Measurements from ENCODE around the gene GSTM4.
A peak's percentile ranks its signal among the peaks of the same experiment; 100 is the strongest.

Gene GSTM4

DNA sequence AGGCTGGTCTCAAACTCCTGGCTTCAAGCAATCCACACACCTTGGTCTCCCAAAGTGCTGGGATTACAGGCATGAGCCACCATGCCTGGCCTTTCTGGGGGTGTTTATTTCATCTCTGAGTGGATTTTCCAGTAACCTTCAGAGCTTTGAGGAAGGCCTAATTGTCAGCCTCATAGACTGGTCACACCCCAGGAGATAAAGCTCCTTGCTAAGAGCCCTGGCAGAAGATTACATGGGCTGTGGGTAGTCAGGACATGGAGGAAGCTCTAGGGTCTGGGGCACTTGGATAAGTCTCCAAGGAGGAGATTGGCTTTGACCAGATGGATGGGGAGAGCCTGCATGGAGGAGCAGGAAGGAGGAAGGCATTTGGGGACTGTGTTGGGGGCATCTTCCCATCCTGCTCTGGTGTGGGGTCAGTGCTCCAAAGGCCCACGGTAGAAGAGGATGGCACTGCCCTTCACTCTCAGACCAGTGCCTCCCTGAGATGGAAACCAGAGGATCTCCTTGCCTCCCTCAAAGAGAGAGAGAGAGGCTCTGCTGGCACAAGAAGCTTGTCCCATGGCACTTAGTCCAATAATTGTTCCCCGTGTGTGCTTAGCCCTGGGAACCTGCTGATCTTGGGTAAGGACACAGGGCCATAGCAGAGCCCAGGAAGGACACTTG, 14.7 kb upstream of the GSTM4 start:
- H3K4me3 ChIP-seq (IDR thresholded peaks at IDR 0.05; ENCODE audit: insufficient read depth, low read depth, low read length), result no peak overlapping the region
- no peaks in the 10 kb centered on the region for H3K79me2 ChIP-seq (ENCODE audit: insufficient read depth, low read depth)
- H2AFZ ChIP-seq (ENCODE audit: low read depth), result no peak overlapping the region
- H3K36me3 ChIP-seq (ENCODE audit: insufficient read depth), result no peaks in the 10 kb centered on the region
- H3K4me2 ChIP-seq, result no peak overlapping the region
- TF ChIP-seq, protein P1, sequence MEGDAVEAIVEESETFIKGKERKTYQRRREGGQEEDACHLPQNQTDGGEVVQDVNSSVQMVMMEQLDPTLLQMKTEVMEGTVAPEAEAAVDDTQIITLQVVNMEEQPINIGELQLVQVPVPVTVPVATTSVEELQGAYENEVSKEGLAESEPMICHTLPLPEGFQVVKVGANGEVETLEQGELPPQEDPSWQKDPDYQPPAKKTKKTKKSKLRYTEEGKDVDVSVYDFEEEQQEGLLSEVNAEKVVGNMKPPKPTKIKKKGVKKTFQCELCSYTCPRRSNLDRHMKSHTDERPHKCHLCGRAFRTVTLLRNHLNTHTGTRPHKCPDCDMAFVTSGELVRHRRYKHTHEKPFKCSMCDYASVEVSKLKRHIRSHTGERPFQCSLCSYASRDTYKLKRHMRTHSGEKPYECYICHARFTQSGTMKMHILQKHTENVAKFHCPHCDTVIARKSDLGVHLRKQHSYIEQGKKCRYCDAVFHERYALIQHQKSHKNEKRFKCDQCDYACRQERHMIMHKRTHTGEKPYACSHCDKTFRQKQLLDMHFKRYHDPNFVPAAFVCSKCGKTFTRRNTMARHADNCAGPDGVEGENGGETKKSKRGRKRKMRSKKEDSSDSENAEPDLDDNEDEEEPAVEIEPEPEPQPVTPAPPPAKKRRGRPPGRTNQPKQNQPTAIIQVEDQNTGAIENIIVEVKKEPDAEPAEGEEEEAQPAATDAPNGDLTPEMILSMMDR (conservative IDR thresholded peaks at IDR 0.05; ENCODE audit: low read depth, low read length), result no peak
- H3K4me1 ChIP-seq (ENCODE audit: low read depth, poor library complexity, severe bottlenecking), result peaks cover 19% of the 10 kb centered on the region
- no peaks in the 10 kb centered on the region for H3K27me3 ChIP-seq (ENCODE audit: insufficient read depth, low read depth)
- H3K9ac ChIP-seq, result no peak overlapping the region
- H4K20me1 ChIP-seq (ENCODE audit: insufficient read depth), result no peaks in the 10 kb centered on the region
- H3K27ac ChIP-seq, result no peak overlapping the region

DNA sequence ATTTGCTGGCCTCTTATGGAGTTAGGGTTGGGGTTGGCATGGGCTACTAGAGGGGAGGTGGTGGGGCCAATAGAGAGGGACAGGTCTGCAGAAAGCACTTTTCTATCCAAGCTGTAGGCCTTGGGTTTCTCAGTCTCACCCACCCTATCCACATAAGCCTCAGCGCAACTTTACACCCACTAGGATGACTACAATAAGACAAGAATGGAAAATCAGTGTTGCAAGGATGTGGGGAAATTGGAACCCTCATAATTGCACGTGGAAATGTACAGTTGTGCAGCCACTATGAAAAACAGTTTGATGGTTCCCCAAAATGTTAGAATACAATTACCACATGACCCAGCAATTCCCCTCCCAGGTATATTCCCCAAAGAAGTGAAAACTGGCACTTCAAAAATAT, 14.0 kb upstream of the GSTM4 start:
- TF ChIP-seq, protein P1 (conservative IDR thresholded peaks at IDR 0.05; ENCODE audit: low read depth, low read length), result no peak

DNA sequence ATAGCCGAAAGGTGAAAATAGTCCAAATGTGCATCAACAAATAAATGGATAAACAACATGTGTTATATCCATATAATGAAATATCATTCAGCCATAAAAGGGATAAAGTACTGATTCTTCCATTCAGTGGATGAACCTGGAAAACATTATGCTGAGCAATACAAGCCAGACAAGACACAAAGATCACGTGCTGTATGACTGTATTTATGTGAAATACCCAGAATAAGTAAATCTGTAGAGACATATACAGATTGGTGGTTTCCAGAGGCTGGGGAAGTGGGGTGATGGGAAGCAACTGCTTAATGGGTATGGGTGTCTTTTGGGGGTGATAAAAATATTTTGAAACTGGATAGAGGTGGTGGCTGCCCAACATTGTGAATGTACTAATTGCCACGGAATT, 13.3 kb upstream of the GSTM4 start:
- H3K4me2 ChIP-seq, result no peak overlapping the region
- H3K4me1 ChIP-seq (ENCODE audit: low read depth, poor library complexity, severe bottlenecking), result peaks cover 17% of the 10 kb centered on the region
- no peaks in the 10 kb centered on the region for H3K36me3 ChIP-seq (ENCODE audit: insufficient read depth)
- H3K79me2 ChIP-seq (ENCODE audit: insufficient read depth, low read depth), result no peaks in the 10 kb centered on the region
- H3K27me3 ChIP-seq (ENCODE audit: insufficient read depth, low read depth), result no peaks in the 10 kb centered on the region
- H2AFZ ChIP-seq (ENCODE audit: low read depth), result no peak overlapping the region
- no peak overlapping the region for H3K4me3 ChIP-seq (IDR thresholded peaks at IDR 0.05; ENCODE audit: insufficient read depth, low read depth, low read length)
- TF ChIP-seq, protein P1 (conservative IDR thresholded peaks at IDR 0.05; ENCODE audit: low read depth, low read length), result no peak
- H3K27ac ChIP-seq, result no peak overlapping the region
- H4K20me1 ChIP-seq (ENCODE audit: insufficient read depth), result no peaks in the 10 kb centered on the region
- H3K9ac ChIP-seq, result no peak overlapping the region

More for the DNA sequence above, 14.0 kb upstream of the GSTM4 start:
- Histone ChIP-seq H3K36me3 (ENCODE audit: insufficient read depth) (no peaks in the 10 kb centered on the region), H2AFZ (ENCODE audit: low read depth) (no peak overlapping the region), H3K27ac (no peak overlapping the region), H3K4me1 (ENCODE audit: low read depth, poor library complexity, severe bottlenecking) (peaks cover 17% of the 10 kb centered on the region), H3K27me3 (ENCODE audit: insufficient read depth, low read depth) (no peaks in the 10 kb centered on the region), H4K20me1 (ENCODE audit: insufficient read depth) (no peaks in the 10 kb centered on the region), H3K4me2 (no peak overlapping the region), H3K9ac (no peak overlapping the region), H3K4me3 (IDR thresholded peaks at IDR 0.05; ENCODE audit: insufficient read depth, low read depth, low read length) (no peak overlapping the region), H3K79me2 (ENCODE audit: insufficient read depth, low read depth) (no peaks in the 10 kb centered on the region)

DNA sequence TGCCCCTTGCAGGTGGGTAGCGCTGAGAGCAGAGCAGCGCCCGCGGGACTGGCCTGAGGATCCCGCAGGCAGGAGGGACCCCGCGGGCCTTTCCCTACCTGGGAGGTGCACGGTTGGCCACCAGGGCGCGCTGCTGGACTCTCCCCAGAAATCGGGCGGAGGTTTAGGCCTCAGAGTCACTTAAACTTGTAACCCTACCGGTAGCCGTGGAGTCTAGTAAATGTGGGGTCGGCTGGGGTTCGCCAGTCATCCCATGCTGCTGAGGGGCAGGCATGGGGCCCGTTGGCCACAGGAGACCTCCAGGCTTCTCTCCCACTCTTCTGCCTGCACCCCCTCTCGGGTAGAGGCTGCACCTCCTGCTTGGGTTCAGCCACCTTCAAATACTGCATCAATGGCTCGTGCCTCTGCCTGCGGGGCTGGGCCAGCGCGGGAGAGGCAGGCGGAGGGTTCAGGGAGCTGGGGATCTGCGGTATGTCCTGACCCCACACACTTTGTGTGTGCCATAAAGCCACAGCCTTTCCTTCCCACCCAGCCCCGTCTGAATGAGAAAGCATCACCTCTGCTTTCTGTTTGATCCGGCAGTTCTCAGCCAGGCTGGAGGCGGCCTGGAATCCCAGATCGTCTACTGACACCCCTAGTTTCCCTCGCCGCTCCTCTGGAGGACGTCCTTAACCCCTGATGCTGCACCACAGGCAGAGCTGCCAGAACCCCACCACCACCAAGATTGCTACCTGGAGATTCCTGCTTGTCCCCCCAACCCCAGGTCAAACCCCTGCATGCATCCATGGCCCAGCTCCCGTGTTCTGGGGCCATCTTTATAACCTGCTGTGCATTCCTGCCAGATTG, 12.3 kb upstream of the GSTM4 start:
- Histone ChIP-seq H3K27me3 (ENCODE audit: insufficient read depth, low read depth) (no peaks in the 10 kb centered on the region), H3K27ac (no peak overlapping the region)

More for the DNA sequence above, 12.3 kb upstream of the GSTM4 start:
- TF ChIP-seq, protein P1 (conservative IDR thresholded peaks at IDR 0.05; ENCODE audit: low read depth, low read length), result peak; percentile 97
- H4K20me1 ChIP-seq (ENCODE audit: insufficient read depth), result no peaks in the 10 kb centered on the region
- no peaks in the 10 kb centered on the region for H3K36me3 ChIP-seq (ENCODE audit: insufficient read depth)
- no peak overlapping the region; the same call in 1 of the 2 replicates for H3K9ac ChIP-seq
- peak overlapping the region; percentile 65 for H3K4me3 ChIP-seq (IDR thresholded peaks at IDR 0.05; ENCODE audit: insufficient read depth, low read depth, low read length)
- H2AFZ ChIP-seq (ENCODE audit: low read depth), result peak overlapping the region; percentile 95
- H3K4me1 ChIP-seq (ENCODE audit: low read depth, poor library complexity, severe bottlenecking), result peaks cover 17% of the 10 kb centered on the region
- H3K79me2 ChIP-seq (ENCODE audit: insufficient read depth, low read depth), result no peaks in the 10 kb centered on the region
- H3K4me2 ChIP-seq, result peak overlapping the region; percentile 70
